ENCODE results near the gene UPF2. TPM values are rescaled to one million over a fixed set of nuclear protein-coding genes. Genes with fewer than 3 reads are reported as not detected.

UPF2 gene
- total and polyA plus RNA-seq, 2 of the 13 experiments (the other 11 are each of a cell fraction or from before 2014, with no cell fraction given), result 6.2 to 14.5 TPM

- peak; percentile 94 for TF ChIP-seq TBX2 (CRISPR knock-in tag; IDR thresholded peaks at IDR 0.05; ENCODE audit: borderline replicate concordance)
- TF ChIP-seq STAG1 (CRISPR knock-in tag; IDR thresholded peaks at IDR 0.05), result 0 out of 2 replicates have a peak, but pooled peaks have one; percentile 1
- no peak for TF ChIP-seq ZNF253 (CRISPR knock-in tag; IDR thresholded peaks at IDR 0.05; ENCODE audit: borderline replicate concordance)
- TF ChIP-seq HIVEP1 (CRISPR knock-in tag; IDR thresholded peaks at IDR 0.05), result peak; percentile 49; the same call in 1 of the 2 replicates
- no peak for TF ChIP-seq FOSL1 (CRISPR knock-in tag; IDR thresholded peaks at IDR 0.05; ENCODE audit: borderline replicate concordance)
- peak; percentile 58 for TF ChIP-seq XRCC5 (optimal IDR thresholded peaks at IDR 0.05; ENCODE audit: low read length)
- no peak for TF ChIP-seq LCORL (IDR thresholded peaks at IDR 0.05)
- peak; percentile 56; the same call in 1 of the 2 replicates for TF ChIP-seq LCORL (CRISPR knock-in tag; IDR thresholded peaks at IDR 0.05)
- peak; percentile 98 for TF ChIP-seq ZSCAN29 (CRISPR knock-in tag; conservative IDR thresholded peaks at IDR 0.05)
- TF ChIP-seq ZNF792 (CRISPR knock-in tag; IDR thresholded peaks at IDR 0.05), result peak; percentile 52; the same call in 1 of the 2 replicates
- TF ChIP-seq ZSCAN21 (CRISPR knock-in tag; IDR thresholded peaks at IDR 0.05; ENCODE audit: borderline replicate concordance), result no peak; the same call in 1 of the 2 replicates
- TF ChIP-seq E2F1 (CRISPR knock-in tag; IDR thresholded peaks at IDR 0.05), result peak; percentile 67
- TF ChIP-seq, protein P1, sequence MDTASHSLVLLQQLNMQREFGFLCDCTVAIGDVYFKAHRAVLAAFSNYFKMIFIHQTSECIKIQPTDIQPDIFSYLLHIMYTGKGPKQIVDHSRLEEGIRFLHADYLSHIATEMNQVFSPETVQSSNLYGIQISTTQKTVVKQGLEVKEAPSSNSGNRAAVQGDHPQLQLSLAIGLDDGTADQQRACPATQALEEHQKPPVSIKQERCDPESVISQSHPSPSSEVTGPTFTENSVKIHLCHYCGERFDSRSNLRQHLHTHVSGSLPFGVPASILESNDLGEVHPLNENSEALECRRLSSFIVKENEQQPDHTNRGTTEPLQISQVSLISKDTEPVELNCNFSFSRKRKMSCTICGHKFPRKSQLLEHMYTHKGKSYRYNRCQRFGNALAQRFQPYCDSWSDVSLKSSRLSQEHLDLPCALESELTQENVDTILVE (CRISPR knock-in tag; IDR thresholded peaks at IDR 0.05), result 0 out of 2 replicates have a peak, but pooled peaks have one; percentile 31
- no peak for TF ChIP-seq ZNF276 (CRISPR knock-in tag; IDR thresholded peaks at IDR 0.05; ENCODE audit: low read depth)
- TF ChIP-seq EP300 (IDR thresholded peaks at IDR 0.05; ENCODE audit: low read depth in 2 of 2, low read length in 2 of 2), result peak in 1 of 2 experiments; percentile 30; a peak in 1 of 4 replicates
- TF ChIP-seq EP300 (CRISPR knock-in tag; IDR thresholded peaks at IDR 0.05; ENCODE audit: borderline replicate concordance), result no peak
- TF ChIP-seq, protein P2, sequence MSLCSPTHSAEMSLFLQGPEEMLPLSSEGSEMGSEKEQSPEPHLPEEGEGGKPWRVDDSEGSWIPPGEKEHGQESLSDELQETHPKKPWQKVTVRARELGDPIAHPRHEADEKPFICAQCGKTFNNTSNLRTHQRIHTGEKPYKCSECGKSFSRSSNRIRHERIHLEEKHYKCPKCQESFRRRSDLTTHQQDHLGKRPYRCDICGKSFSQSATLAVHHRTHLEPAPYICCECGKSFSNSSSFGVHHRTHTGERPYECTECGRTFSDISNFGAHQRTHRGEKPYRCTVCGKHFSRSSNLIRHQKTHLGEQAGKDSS (CRISPR knock-in tag; IDR thresholded peaks at IDR 0.05; ENCODE audit: borderline replicate concordance, low read depth), result 0 out of 2 replicates have a peak, but pooled peaks have one; percentile 35
- 0 out of 2 replicates have a peak, but pooled peaks have one; percentile 50 for TF ChIP-seq HNRNPUL1 (IDR thresholded peaks at IDR 0.05; ENCODE audit: low read depth, low read length)
- TF ChIP-seq AGO2 (optimal IDR thresholded peaks at IDR 0.05; ENCODE audit: low read depth, low read length), result peak; percentile 55
- TF ChIP-seq ATF7 (IDR thresholded peaks at IDR 0.05), result no peak
- TF ChIP-seq ATF7 (CRISPR knock-in tag; IDR thresholded peaks at IDR 0.05), result no peak
- TF ChIP-seq ZGPAT (CRISPR knock-in tag; IDR thresholded peaks at IDR 0.05), result peak; percentile 77
- no peak for TF ChIP-seq SOX13 (IDR thresholded peaks at IDR 0.05)
- peak in 1 of 2 experiments; percentile 25; a peak in 1 of 4 replicates for TF ChIP-seq SOX13 (CRISPR knock-in tag; conservative IDR thresholded peaks at IDR 0.05 in 1 of 2, IDR thresholded peaks at IDR 0.05 in 1 of 2)
Measured at GRCh38 chr10:12068449-12069269, 26.1 kb upstream of the UPF2 start, which contains the start of gene DHTKD1 (continued).
